ENCODE results near the gene S100A4. TPM values are rescaled to one million over a fixed set of nuclear protein-coding genes. Genes with fewer than 3 reads are reported as not detected.
"Not testable (repeated sequence)": the region's sequence is repeated elsewhere in the genome, so short reads cannot be mapped to it uniquely, and the experiment has no call there.

S100A4 gene
- polyA plus RNA-seq, 1 experiment, result 20.0 TPM

DNA sequence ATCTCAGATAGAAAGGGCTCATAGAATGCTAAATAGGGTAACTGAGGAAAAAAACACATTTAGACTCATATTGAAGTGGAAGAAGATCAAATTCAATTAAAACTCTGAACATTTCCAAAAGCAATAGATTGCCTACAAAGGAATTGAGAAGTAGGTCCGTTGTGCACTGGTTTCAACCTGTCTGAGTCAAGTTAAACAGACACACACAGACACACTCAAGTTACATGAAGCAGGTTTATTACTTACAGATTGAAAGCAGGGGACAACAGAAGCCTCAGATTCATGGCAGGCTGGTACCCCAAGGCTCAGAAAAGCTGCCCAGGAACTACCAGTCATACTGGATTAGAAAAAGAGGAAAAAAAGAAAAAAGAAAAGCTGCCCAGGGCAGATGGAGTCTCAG is 40.7 kb upstream of the S100A4 start:
- Histone ChIP-seq H3K27me3 (ENCODE audit: control insufficient read depth, insufficient read depth, low read length) (no peaks in the 10 kb centered on the region), H3K27ac (ENCODE audit: low read depth, low read length) (no peak overlapping the region), H3K9me3 (ENCODE audit: control insufficient read depth, insufficient read depth, low read length) (no peaks in the 10 kb centered on the region), H3K4me3 (ENCODE audit: low read depth, low read length) (no peak overlapping the region)
- POLR2A ChIA-PET, result no interaction called here
- CTCF ChIA-PET, result interaction anchor here (4.0 kb wide), 1 partner anchor 14 kb away, joined by 33 read pairs; no protein-coding TSS in a partner anchor
- TF ChIP-seq, protein P1, sequence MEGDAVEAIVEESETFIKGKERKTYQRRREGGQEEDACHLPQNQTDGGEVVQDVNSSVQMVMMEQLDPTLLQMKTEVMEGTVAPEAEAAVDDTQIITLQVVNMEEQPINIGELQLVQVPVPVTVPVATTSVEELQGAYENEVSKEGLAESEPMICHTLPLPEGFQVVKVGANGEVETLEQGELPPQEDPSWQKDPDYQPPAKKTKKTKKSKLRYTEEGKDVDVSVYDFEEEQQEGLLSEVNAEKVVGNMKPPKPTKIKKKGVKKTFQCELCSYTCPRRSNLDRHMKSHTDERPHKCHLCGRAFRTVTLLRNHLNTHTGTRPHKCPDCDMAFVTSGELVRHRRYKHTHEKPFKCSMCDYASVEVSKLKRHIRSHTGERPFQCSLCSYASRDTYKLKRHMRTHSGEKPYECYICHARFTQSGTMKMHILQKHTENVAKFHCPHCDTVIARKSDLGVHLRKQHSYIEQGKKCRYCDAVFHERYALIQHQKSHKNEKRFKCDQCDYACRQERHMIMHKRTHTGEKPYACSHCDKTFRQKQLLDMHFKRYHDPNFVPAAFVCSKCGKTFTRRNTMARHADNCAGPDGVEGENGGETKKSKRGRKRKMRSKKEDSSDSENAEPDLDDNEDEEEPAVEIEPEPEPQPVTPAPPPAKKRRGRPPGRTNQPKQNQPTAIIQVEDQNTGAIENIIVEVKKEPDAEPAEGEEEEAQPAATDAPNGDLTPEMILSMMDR (IDR thresholded peaks at IDR 0.05; ENCODE audit: low read depth, low read length), result no peak
- DNase-seq (ENCODE audit: low read depth, low spot score), result no peak

DNA sequence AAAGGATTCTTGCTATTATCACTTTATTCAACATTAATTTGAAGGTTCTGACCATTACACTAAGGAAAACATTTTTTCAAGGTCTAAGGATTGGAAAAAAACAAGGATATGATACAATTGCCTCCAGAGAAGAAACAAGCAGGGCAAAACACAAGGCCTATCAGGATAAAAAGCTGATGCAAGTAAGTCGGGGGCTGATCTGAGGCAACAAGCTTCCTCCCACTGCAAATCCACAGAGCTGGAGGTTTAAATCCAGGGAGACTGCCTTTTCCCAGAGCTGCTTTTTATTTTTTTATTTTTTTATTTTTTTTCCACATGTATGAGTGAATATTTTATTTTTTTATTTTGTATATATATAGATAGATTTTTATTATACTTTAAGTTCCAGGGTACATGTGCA is 39.4 kb upstream of the S100A4 start:
- Histone ChIP-seq H3K27me3 (ENCODE audit: control insufficient read depth, insufficient read depth, low read length) (no peaks in the 10 kb centered on the region), H3K27ac (ENCODE audit: low read depth, low read length) (no peak overlapping the region), H3K9me3 (ENCODE audit: control insufficient read depth, insufficient read depth, low read length) (no peaks in the 10 kb centered on the region), H3K4me3 (ENCODE audit: low read depth, low read length) (no peak overlapping the region)
- POLR2A ChIA-PET, result interaction anchor here (1.4 kb wide), 1 partner anchor 49 kb away, joined by 5 read pairs; the partner anchor contains the start of gene CHTOP
- TF ChIP-seq, protein P1 (IDR thresholded peaks at IDR 0.05; ENCODE audit: low read depth, low read length), result no peak
- no peak for DNase-seq (ENCODE audit: low read depth, low spot score)
- CTCF ChIA-PET, result interaction anchor here (1.6 to 4.0 kb wide), 2 partner anchors 13 to 74 kb away, joined by 6 to 33 read pairs; no protein-coding TSS in a partner anchor

DNA sequence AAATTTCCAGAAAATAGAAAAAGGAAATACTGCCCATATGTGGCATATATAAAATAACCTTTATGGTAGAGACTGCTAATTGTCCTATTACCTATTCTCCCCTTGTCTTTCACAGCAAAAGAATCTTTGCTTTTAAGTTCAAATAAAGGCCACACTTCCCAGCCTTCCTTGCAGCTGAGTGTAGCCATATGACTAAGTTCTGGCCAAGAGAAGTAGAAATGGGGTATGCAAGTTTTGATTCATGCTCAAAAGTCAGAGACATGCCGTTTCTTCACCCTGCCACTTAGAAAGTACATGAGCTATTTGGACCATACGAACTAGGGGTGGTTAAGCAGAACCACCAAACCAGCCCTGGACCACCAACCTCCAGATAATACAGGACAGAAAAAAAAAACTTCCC is 38.4 kb upstream of the S100A4 start:
- TF ChIP-seq, protein P1 (IDR thresholded peaks at IDR 0.05; ENCODE audit: low read depth, low read length), result no peak
- ChIA-PET POLR2A (no interaction called here), CTCF (interaction anchor here (1.1 to 4.0 kb wide), 3 partner anchors 12 to 73 kb away, joined by 3 to 33 read pairs (median 6); no protein-coding TSS in a partner anchor)
- H3K4me3 ChIP-seq (ENCODE audit: low read depth, low read length), result no peak overlapping the region
- no peaks in the 10 kb centered on the region for H3K9me3 ChIP-seq (ENCODE audit: control insufficient read depth, insufficient read depth, low read length)
- H3K27me3 ChIP-seq (ENCODE audit: control insufficient read depth, insufficient read depth, low read length), result no peaks in the 10 kb centered on the region
- H3K27ac ChIP-seq (ENCODE audit: low read depth, low read length), result no peak overlapping the region
- no peak for DNase-seq (ENCODE audit: low read depth, low spot score)

DNA sequence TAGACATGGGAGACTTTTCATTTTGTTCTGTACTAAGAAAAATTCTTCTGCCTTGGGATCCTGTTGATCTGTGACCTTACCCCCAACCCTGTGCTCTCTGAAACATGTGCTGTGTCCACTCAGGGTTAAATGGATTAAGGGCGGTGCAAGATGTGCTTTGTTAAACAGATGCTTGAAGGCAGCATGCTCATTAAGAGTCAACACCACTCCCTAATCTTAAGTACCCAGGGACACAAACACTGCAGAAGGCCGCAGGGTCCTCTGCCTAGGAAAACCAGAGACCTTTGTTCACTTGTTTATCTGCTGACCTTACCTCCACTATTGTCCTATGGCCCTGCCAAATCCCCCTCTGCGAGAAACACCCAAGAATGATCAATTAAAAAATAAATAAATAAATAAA is 37.9 kb upstream of the S100A4 start:
- CTCF ChIA-PET, result interaction anchor here (1.1 to 4.0 kb wide), 3 partner anchors 11 to 73 kb away, joined by 3 to 33 read pairs (median 6); no protein-coding TSS in a partner anchor
- DNase-seq (ENCODE audit: low read depth, low spot score); POLR2A ChIA-PET; H3K27me3 ChIP-seq (ENCODE audit: control insufficient read depth, insufficient read depth, low read length); H3K27ac ChIP-seq (ENCODE audit: low read depth, low read length); H3K4me3 ChIP-seq (ENCODE audit: low read depth, low read length); H3K9me3 ChIP-seq (ENCODE audit: control insufficient read depth, insufficient read depth, low read length): not testable (repeated sequence)

DNA sequence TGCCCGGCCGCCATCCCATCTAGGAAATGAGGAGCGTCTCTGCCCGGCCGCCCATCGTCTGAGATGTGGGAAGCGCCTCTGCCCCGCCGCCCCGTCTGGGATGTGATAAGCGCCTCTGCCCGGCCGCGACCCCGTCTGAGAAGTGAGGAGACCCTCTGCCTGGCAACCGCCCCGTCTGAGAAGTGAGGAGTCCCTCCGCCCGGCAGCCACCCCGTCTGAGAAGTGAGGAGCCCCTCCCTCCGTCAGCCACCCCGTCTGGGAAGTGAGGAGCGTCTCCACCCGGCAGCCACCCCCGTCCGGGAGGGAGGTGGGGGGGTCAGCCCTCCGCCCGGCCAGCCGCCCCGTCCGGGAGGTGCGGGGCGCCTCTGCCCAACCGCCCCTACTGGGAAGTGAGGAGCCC is 37.2 kb upstream of the S100A4 start:
- H3K27ac ChIP-seq (ENCODE audit: low read depth, low read length); DNase-seq (ENCODE audit: low read depth, low spot score); POLR2A ChIA-PET; H3K27me3 ChIP-seq (ENCODE audit: control insufficient read depth, insufficient read depth, low read length); H3K9me3 ChIP-seq (ENCODE audit: control insufficient read depth, insufficient read depth, low read length); H3K4me3 ChIP-seq (ENCODE audit: low read depth, low read length): not testable (repeated sequence)
- CTCF ChIA-PET, result interaction anchor here (2.2 kb wide), 1 partner anchor 10 kb away, joined by 18 read pairs; no protein-coding TSS in a partner anchor

DNA sequence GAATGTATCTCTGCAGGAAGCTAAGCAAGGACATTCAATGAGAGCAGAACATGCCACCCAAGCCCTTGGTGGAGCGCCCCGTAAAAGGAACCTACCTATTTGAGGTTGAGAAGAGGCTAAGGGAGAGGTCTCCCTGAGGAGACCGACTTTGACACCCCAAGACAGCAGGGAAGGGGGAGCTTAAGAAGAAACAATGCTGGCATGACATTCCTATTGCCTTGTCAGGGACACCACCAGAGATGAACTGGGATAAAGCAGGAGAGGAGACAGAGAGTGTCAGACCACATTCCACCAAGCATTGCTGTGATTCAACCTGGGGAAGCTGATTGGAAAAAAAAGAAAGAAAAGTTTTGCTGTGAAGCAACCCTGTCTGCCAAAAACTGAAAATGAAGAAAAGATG is 33.3 kb upstream of the S100A4 start:
- CTCF ChIA-PET, result interaction anchor here (1.0 to 3.8 kb wide), 6 partner anchors 9 to 227 kb away, joined by 3 to 20 read pairs (median 7); partner anchors contain the start of genes S100A1 and S100A13
- H3K4me3 ChIP-seq (ENCODE audit: low read depth, low read length), result no peak overlapping the region
- H3K9me3 ChIP-seq (ENCODE audit: control insufficient read depth, insufficient read depth, low read length), result no peaks in the 10 kb centered on the region; the same call in 1 of the 2 replicates
- H3K27me3 ChIP-seq (ENCODE audit: control insufficient read depth, insufficient read depth, low read length), result no peaks in the 10 kb centered on the region
- H3K27ac ChIP-seq (ENCODE audit: low read depth, low read length), result peak overlapping the region; percentile 3
- TF ChIP-seq, protein P1 (IDR thresholded peaks at IDR 0.05; ENCODE audit: low read depth, low read length), result no peak
- no peak for DNase-seq (ENCODE audit: low read depth, low spot score)
- POLR2A ChIA-PET, result interaction anchor here (0.6 kb wide), 1 partner anchor 58 kb away, joined by 4 read pairs; no protein-coding TSS in a partner anchor

Data from AG04450 (cell line).